Fibroblast of mammary gland (primary cell): Measurements from ENCODE around the gene PLXNC1.

Experiments used
- DNase-seq: peaks from one replicate; pipeline ENCODE4 v3.0.0-alpha.2; 2010; ENCODE audit warnings: low read depth
- H3K4me3 ChIP-seq: 2 replicates; pipeline ENCODE4 v1.5.1; 2011; ENCODE audit warnings: low read depth, mild to moderate bottlenecking, low read length, moderate library complexity; ENCODE audit not compliant: control insufficient read depth
- TF ChIP-seq, protein P1 (sequence below): conservative IDR thresholded peaks from 2 replicates; pipeline ENCODE4 v1.5.1; 2011; ENCODE audit warnings: low read depth, low read length, inconsistent platforms; ENCODE audit not compliant: control insufficient read depth, insufficient read depth

Gene PLXNC1

DNA sequence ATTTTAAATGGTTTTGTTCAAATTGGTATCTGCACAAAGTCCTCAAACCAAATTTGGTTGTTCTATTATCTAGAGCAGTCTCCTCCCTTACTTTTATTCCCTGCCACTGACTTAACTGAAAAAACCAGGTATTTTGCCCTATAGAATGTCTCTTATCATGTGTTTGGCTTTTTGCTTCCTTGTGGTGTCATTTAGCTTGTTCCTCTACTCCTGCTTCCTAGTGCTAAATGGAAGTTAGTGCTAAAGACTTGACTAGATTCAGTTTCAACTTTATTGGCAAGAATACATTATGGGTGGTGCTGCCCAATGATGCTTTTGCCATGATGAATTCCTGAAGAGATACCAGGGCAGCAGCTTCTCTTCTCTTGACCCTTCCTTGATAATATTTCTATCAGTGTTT, 29.7 kb downstream of the PLXNC1 start:
- no peak overlapping the region for H3K4me3 ChIP-seq
- no peak for DNase-seq
- TF ChIP-seq, protein P1, sequence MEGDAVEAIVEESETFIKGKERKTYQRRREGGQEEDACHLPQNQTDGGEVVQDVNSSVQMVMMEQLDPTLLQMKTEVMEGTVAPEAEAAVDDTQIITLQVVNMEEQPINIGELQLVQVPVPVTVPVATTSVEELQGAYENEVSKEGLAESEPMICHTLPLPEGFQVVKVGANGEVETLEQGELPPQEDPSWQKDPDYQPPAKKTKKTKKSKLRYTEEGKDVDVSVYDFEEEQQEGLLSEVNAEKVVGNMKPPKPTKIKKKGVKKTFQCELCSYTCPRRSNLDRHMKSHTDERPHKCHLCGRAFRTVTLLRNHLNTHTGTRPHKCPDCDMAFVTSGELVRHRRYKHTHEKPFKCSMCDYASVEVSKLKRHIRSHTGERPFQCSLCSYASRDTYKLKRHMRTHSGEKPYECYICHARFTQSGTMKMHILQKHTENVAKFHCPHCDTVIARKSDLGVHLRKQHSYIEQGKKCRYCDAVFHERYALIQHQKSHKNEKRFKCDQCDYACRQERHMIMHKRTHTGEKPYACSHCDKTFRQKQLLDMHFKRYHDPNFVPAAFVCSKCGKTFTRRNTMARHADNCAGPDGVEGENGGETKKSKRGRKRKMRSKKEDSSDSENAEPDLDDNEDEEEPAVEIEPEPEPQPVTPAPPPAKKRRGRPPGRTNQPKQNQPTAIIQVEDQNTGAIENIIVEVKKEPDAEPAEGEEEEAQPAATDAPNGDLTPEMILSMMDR, result no peak

DNA sequence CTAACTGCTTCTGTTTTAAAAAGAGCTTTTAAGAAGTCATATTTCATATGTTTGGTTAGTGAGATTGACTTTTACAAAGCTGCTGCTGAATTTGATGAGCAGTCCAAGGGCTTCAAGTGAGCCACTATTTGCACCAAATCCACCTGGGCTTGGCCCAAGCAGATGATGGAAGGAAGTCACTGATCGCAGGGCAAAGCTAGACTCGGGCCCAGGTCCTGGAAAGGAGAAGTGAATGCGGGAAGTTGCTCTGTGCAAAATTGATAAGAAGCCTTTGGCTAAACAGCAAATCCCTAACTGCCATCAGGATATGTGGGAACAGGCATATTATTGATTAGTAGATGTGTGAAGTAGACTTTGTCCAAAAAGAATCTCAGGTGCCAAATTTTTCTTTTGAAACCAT, 30.5 kb downstream of the PLXNC1 start:
- DNase-seq, result no peak
- H3K4me3 ChIP-seq, result no peak overlapping the region
- TF ChIP-seq, protein P1, result no peak

DNA sequence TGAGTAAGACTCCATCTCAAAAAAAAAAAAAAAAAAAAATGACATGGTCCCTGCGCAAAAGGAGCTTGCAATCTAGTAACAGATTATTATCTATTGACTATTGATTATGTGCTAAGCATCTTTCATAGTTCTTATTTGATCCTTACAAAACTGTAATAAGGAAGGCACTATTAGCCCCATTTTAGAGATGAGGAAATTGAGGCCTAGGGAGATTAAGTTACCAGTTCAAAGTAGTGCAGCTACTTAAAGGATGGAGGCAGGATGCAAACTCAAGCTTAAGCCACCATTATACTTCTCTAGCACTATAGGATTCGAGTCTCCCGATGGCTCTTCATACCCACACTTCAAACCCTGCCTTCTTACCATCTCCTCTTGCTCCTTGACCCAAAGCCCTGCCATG, 31.3 kb downstream of the PLXNC1 start:
- no peak overlapping the region for H3K4me3 ChIP-seq
- TF ChIP-seq, protein P1, result no peak

GRCh38 chr12:94180558-94181296, 32.4 kb downstream of the PLXNC1 start:
- H3K4me3 ChIP-seq, result no peak overlapping the region
- TF ChIP-seq, protein P1, result no peak
- DNase-seq, result no peak

More for the DNA sequence above, 31.3 kb downstream of the PLXNC1 start:
- no peak for DNase-seq

DNA sequence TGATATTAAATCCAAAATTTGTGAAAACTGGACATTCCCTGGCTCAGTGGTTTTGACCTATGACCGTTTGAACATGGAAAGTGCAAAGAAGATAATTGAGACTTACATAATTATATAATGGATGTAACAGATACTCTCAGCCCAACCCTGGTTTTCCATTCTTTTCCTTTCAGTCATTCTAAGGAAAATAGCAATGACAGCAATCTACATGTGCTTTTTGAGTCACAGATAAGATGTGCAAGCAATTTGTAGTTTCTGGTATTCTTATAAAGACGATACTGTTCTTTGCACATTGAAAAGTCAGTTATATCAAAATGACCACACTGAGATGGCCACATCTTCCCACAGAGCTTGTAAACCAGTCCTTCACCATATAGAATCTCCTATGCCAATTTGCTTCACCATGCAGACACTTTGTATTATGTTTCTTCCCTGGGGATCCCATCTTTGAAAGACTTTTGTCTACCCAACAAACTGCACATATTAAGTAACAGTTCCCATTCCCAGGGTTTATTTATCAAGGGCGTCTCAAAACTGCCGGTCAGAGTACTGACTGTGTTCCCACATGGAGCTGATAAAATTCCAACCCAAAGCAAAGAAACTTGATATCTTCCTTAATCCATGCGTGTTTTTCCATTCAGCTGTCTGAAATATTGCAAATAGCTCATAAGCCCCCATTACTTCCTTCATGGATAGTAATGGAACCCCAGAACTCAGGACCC, 34.8 kb downstream of the PLXNC1 start:
- TF ChIP-seq, protein P1, result no peak

GRCh38 chr12:94183708-94184379, 35.5 kb downstream of the PLXNC1 start:
- TF ChIP-seq, protein P1, result no peak
- H3K4me3 ChIP-seq, result no peak overlapping the region
- DNase-seq, result no peak

More for the DNA sequence above, 34.8 kb downstream of the PLXNC1 start:
- no peak overlapping the region for H3K4me3 ChIP-seq
- no peak for DNase-seq
